GM10248 (cell line): ENCODE measurements around the gene RNU5D-1.

ENCODE experiments used
- CTCF ChIA-PET: fragments of 300-600 bp; sonication (Branson Sonifier 250); formaldehyde crosslinking; extraction: SDS; loops from one replicate; lab custom pipeline; 2021; ENCODE audit warnings: antibody characterized with exemption; lab: Yijun Ruan, JAX
- POLR2A ChIA-PET: fragments of 350-650 bp; sonication (Branson Sonifier 250); formaldehyde crosslinking; extraction: SDS; loops from one replicate; lab custom pipeline; 2020; ENCODE audit warnings: antibody characterized with exemption; lab: Yijun Ruan, JAX
- DNase-seq: peaks from one replicate; pipeline ENCODE4 v3.0.0; 2012; ENCODE audit errors: extremely low spot score
- CTCF ChIP-seq: IDR thresholded peaks from 2 replicates; pipeline ENCODE4 v1.5.1; 2012; ENCODE audit warnings: mild to moderate bottlenecking, low read depth; ENCODE audit errors: extremely low read depth, missing control alignments, control extremely low read depth

The RNU5D-1 gene

GRCh38 chr1:44735992-44736391, 5.0 kb upstream of the RNU5D-1 start:
- DNase-seq, result no peak
- CTCF ChIA-PET, result interaction anchor here (0.6 to 2.1 kb wide), 5 partner anchors 11 to 23 kb away, joined by 3 to 7 read pairs (median 3); no protein-coding TSS in a partner anchor
- POLR2A ChIA-PET, result interaction anchor here (1.3 to 3.2 kb wide), 2 partner anchors 15 to 83 kb away, joined by 7 to 16 read pairs; no protein-coding TSS in a partner anchor
- TF ChIP-seq CTCF, result no peak

GRCh38 chr1:44733784-44734183, 2.8 kb upstream of the RNU5D-1 start:
- POLR2A ChIA-PET, result interaction anchor here (0.8 to 3.2 kb wide), 3 partner anchors 12 to 85 kb away, joined by 3 to 16 read pairs (median 6); no protein-coding TSS in a partner anchor
- CTCF ChIA-PET, result interaction anchor here (1.2 kb wide), 1 partner anchor 101 kb away, joined by 3 read pairs; no protein-coding TSS in a partner anchor
- no peak for DNase-seq
- no peak for TF ChIP-seq CTCF

DNA sequence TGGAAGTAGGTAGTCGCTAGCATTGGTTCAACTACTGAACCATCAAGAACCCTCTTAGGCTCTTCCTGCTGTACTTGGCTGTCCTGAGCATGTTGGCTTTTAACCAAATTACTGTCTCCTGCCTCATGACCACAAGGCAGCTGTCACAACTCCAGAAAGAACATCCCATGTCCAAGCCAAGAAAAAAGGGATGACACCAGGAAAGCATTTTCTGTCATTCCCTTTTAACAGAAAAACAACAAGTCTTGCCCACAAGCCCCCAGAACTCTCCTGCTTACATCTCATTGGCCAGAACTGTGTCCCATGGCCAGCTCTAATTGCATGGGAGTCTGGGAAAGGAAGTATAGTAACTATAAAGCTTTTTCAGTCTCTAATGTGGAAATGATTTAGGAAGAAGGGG, 2.4 kb upstream of the RNU5D-1 start:
- TF ChIP-seq CTCF, result no peak
- DNase-seq, result no peak
- POLR2A ChIA-PET, result interaction anchor here (0.8 to 1.2 kb wide), 2 partner anchors 11 to 86 kb away, joined by 3 to 6 read pairs; no protein-coding TSS in a partner anchor
- CTCF ChIA-PET, result interaction anchor here (0.9 to 7.2 kb wide), 4 partner anchors 9 to 102 kb away, joined by 3 to 89 read pairs (median 3); partner anchors contain the start of gene KIF2C

- no peak for DNase-seq
- CTCF ChIA-PET, result interaction anchor here (1.4 kb wide), 1 partner anchor 10 kb away, joined by 4 read pairs; no protein-coding TSS in a partner anchor
- TF ChIP-seq CTCF, result no peak
- POLR2A ChIA-PET, result no interaction called here
Observed at GRCh38 chr1:44724955-44725698, 5.8 kb downstream of the RNU5D-1 start.

- ChIA-PET POLR2A (no interaction called here), CTCF (interaction anchor here (1.3 to 1.4 kb wide), 2 partner anchors 9 to 11 kb away, joined by 3 to 4 read pairs; no protein-coding TSS in a partner anchor)
- TF ChIP-seq CTCF, result no peak
- no peak for DNase-seq
Observed at GRCh38 chr1:44724296-44724954, 6.5 kb downstream of the RNU5D-1 start.
